Nephron (organoid): ENCODE results near the gene ASXL3.

Experiments
- H3K27ac Mint-ChIP-seq, 3 experiments: 2 replicates each; pipeline ENCODE4 v1.8.0; 2020; ENCODE audit warnings: mixed read lengths in 3 of 3, mild to moderate bottlenecking in 2 of 3, moderate library complexity in 1 of 3
- H3K27me3 Mint-ChIP-seq: 2 replicates; pipeline ENCODE4 v1.8.0; 2021; ENCODE audit warnings: low read depth, mild to moderate bottlenecking, moderate library complexity, mixed read lengths
- H3K36me3 Mint-ChIP-seq: 2 replicates; pipeline ENCODE4 v1.8.0; 2020; ENCODE audit warnings: low read depth, mixed read lengths
- H3K4me1 Mint-ChIP-seq: 2 replicates; pipeline ENCODE4 v1.8.0; 2020; ENCODE audit warnings: mixed read lengths
- H3K4me3 Mint-ChIP-seq, 3 experiments: 2 replicates each; pipeline ENCODE4 v1.8.0; 2020; ENCODE audit warnings: mild to moderate bottlenecking in 3 of 3, mixed read lengths in 3 of 3, moderate library complexity in 2 of 3
- H3K9me3 Mint-ChIP-seq: 2 replicates; pipeline ENCODE4 v1.8.0; 2020; ENCODE audit warnings: mixed read lengths
- CTCF ChIP-seq, 3 experiments: fragments of 200-600 bp; sonication (generic); IDR thresholded peaks; one replicate each; pipeline ENCODE4 v1.5.0; 2021; ENCODE audit warnings: antibody characterized with exemption in 3 of 3; ENCODE audit not compliant: unreplicated experiment in 3 of 3

ASXL3 gene

GRCh38 chr18:33578518-33579348, 714 bp downstream of the ASXL3 start:
- H3K9me3 Mint-ChIP-seq, result no peaks in the 10 kb centered on the region
- H3K27me3 Mint-ChIP-seq, result peaks cover 5% of the 10 kb centered on the region
- peak overlapping the region in 2 of 3 experiments; percentile 87 to 90 for H3K4me3 Mint-ChIP-seq
- peaks cover 18% of the 10 kb centered on the region for H3K4me1 Mint-ChIP-seq
- H3K27ac Mint-ChIP-seq, result no peak overlapping the region
- no peak for TF ChIP-seq CTCF (IDR thresholded peaks at IDR 0.05; ENCODE audit: unreplicated experiment in 3 of 3)
- no peaks in the 10 kb centered on the region for H3K36me3 Mint-ChIP-seq

GRCh38 chr18:33579349-33580215, 1.6 kb downstream of the ASXL3 start:
- Mint-ChIP-seq H3K4me3 (no peak overlapping the region), H3K27ac (no peak overlapping the region), H3K4me1 (peaks cover 23% of the 10 kb centered on the region), H3K36me3 (no peaks in the 10 kb centered on the region), H3K27me3 (peaks cover 5% of the 10 kb centered on the region), H3K9me3 (no peaks in the 10 kb centered on the region)
- TF ChIP-seq CTCF (IDR thresholded peaks at IDR 0.05; ENCODE audit: unreplicated experiment in 3 of 3), result no peak

- H3K4me3 Mint-ChIP-seq, result no peak overlapping the region
- peaks cover 29% of the 10 kb centered on the region for H3K4me1 Mint-ChIP-seq
- TF ChIP-seq CTCF (IDR thresholded peaks at IDR 0.05; ENCODE audit: unreplicated experiment in 3 of 3), result no peak
- no peak overlapping the region for H3K27ac Mint-ChIP-seq
- peaks cover 8% of the 10 kb centered on the region for H3K27me3 Mint-ChIP-seq
- no peaks in the 10 kb centered on the region for H3K36me3 Mint-ChIP-seq
- no peaks in the 10 kb centered on the region for H3K9me3 Mint-ChIP-seq
Measured at GRCh38 chr18:33580546-33580945, 2.5 kb downstream of the ASXL3 start.

GRCh38 chr18:33581856-33582255, 3.8 kb downstream of the ASXL3 start:
- Mint-ChIP-seq H3K9me3 (peaks cover 5% of the 10 kb centered on the region), H3K4me1 (peaks cover 29% of the 10 kb centered on the region), H3K36me3 (peaks cover 5% of the 10 kb centered on the region), H3K4me3 (peak overlapping the region; percentile 61 to 70 (median 65)), H3K27ac (peak overlapping the region; percentile 62 to 83 (median 69)), H3K27me3 (peaks cover 8% of the 10 kb centered on the region)
- TF ChIP-seq CTCF (IDR thresholded peaks at IDR 0.05; ENCODE audit: unreplicated experiment in 3 of 3), result no peak

GRCh38 chr18:33583901-33584300, 5.9 kb downstream of the ASXL3 start:
- Mint-ChIP-seq H3K4me3 (peak overlapping the region in 1 of 3 experiments; percentile 11), H3K4me1 (peaks cover 24% of the 10 kb centered on the region), H3K27me3 (peaks cover 3% of the 10 kb centered on the region), H3K9me3 (peaks cover 12% of the 10 kb centered on the region), H3K36me3 (peaks cover 14% of the 10 kb centered on the region), H3K27ac (peak overlapping the region; percentile 71 to 78 (median 75))
- no peak for TF ChIP-seq CTCF (IDR thresholded peaks at IDR 0.05; ENCODE audit: unreplicated experiment in 3 of 3)
